Activated T-helper 9 cell treated with anti-CD3 and anti-CD28 coated beads, Interleukin-2, amount 50 U/mL, for 16 hours (primary cell): ENCODE data around the gene DMD.
"Not testable (repeated sequence)": the region's sequence is repeated elsewhere in the genome, so short reads cannot be mapped to it uniquely, and the experiment has no call there.

Experiments used
- DNase-seq: peaks from one replicate; pipeline ENCODE4 v3.0.0-alpha.2; 2020; ENCODE audit warnings: low read depth

Gene DMD

DNA sequence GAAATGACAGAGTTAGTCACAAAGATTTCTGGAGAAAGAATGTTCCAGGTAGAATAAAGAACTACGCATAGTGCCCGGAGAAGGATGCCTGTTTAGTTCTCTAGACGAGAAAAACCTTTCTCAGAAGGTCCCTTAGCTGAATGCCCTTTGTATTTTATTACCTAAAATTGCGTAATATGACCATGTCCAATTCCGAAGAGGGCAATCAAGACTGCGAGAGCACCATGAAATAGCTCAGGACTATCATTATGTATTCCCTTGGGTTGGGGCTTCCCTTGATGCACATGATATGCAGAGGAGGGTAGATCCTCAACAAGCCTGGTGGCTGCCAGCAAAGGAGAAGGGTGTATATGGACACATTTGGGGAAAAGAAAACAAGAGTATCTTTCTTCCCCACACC is 1781.4 kb downstream of the DMD start:
- DNase-seq: no peak

DNA sequence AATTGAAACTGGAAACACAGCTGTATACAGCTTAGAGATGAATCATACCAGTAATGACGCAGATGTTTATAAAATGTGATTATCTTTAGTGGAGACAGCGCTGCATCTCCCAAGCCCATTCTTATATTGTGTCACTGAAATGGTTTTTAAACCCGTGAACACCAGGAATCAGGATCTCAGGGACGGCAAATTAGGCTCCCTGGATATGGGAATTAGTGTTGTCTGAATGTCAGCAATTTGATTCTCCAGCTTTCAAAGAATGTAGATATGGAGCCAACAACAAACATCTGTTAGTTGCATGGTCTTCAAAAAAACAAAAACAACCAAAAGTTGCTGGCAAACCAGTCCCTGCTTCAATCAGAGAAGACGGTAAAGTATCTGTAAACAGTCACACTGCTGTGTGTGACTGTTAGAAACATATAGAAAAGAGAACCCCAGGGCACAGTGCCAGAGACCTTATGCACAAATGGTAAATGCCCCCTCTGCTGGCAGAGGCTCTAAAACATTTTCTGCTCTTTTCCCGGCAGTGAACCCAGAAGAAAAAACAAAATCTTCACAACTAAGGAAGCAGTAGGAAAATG is 1787.7 kb downstream of the DMD start:
- no peak for DNase-seq

GRCh38 chrX:31421441-31421840 is 1789.9 kb downstream of the DMD start:
- no peak for DNase-seq

- DNase-seq: no peak
Measured at GRCh38 chrX:31420711-31421151, 1790.6 kb downstream of the DMD start.

DNA sequence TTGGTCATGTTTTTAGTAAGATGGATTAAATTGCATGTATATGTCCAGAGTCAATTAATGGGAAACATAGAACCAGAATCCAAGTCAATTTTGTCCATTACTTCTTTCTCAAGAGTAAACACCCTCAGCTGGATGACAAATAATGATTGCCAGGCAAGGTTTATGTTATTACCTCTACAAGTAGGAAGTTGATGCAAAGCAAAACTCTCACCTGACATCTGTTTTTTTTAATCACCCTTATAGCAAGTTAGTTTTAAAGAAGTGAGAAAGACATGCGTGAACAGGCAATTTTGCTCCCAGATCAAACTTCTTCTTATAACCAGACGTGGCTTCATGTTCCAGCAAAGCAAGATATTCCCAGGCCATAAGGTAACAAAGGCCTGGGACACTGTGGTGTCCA is 1791.0 kb downstream of the DMD start:
- no peak for DNase-seq

DNA sequence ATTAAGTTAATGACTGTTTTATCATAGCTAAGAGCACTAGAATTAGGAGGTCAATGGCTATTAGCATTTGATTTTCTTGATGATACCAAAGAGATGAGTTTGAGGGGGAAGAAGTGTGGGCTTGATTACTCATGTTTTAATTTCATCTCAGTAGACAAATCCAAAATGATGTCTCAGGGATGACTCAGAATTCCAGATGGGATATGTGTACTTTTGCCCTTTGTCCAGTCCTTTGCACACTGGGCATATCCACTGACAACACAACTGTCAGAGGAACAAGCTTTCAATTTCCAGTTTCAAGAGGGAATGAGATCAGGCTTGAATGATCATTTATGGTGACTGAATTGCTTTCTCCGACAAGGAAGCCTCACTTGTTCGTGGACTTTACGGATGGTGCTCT is 1814.2 kb downstream of the DMD start:
- DNase-seq: no peak

- no peak for DNase-seq
Measured at GRCh38 chrX:31392513-31392912, 1818.8 kb downstream of the DMD start.

DNA sequence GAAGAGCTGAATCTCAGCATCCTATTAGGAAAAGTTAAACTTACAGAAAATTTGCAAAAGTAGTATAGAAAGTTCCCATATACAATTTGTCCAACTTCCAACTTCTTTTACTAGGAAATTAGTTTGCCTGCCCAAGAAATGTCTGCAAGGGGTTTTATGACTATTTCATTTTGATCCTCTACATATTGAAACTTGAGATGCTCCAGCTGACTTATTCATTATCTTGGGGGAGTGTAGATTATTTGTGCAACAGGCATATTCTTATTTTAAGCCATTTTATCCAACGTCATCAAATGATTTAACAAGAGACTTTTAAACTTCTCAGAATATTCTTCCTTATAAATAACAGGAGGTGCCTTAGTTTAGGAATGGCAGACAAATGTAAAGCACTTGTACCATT is 1822.4 kb downstream of the DMD start:
- DNase-seq: no peak

GRCh38 chrX:31384471-31384870 is 1826.9 kb downstream of the DMD start:
- no peak for DNase-seq

GRCh38 chrX:31383991-31384390 is 1827.4 kb downstream of the DMD start:
- DNase-seq: no peak

GRCh38 chrX:31378973-31379372 is 1832.4 kb downstream of the DMD start:
- DNase-seq: not testable (repeated sequence)

DNA sequence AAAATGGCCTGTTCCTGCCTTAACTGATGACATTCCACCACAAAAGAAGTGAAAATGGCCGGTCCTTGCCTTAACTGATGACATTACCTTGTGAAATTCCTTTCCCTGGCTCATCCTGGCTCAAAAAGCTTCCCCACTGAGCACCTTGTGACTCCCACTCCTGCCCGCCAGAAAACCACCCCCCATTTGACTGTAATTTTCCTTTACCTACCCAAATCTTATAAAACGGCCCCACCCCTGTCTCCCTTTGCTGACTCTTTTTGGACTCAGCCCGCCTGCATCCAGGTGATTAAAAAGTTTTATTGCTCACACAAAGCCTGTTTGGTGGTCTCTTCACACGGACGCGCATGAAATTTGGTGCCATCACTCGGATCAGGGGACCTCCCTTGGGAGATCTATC is 1833.5 kb downstream of the DMD start:
- DNase-seq: not testable (repeated sequence)

DNA sequence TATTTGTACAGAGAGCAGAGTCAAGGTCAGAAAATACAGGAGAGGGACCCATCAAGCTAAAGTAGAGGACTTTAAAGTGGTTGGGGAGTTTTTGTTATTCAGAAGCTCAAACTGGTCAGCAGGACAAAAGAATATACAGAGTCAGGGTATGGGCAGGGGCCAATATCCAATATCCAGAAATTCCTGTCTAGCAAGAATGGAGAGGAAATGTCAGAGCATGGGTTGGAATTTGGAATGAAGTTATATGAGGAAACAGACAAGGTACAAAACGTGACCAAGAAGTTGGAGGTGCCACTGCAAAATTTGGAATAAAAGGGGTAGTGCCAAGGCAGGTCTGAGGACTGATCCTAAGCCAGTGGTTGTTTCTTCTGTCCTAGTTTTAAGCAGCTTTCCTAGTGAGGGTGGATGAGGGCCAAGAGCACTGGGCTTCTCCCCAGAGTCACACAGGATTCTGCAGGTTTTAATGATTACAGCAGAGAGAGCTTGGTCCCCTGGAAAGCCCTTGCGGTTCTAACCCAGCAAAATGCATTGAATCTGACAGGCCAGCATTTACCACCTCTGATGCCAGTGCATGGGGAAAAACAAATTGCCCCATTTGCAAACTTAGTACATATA is 1834.8 kb downstream of the DMD start:
- no peak for DNase-seq

GRCh38 chrX:31374786-31375185 is 1836.6 kb downstream of the DMD start:
- no peak for DNase-seq

- no peak for DNase-seq
Measured at GRCh38 chrX:31371956-31372355, 1839.4 kb downstream of the DMD start.

DNA sequence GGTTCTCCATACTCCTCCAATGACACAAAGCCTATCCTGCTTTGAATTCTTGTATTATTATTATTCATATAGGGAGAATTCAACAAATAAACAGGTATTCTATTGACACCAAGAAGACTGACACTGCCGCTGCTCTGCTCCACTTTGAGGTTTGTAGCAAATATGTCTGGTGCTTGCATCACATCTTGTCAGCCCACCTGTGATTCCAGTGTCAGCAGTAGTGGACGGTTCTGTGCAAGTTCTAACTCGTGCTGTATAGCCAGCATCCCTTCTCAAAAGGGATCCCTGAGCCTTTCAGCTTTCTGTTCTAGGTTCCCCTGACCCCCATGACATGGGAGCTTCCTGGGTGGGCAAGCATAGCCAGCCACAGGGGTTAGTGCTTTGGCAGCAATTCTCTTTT is 1843.5 kb downstream of the DMD start:
- no peak for DNase-seq

DNA sequence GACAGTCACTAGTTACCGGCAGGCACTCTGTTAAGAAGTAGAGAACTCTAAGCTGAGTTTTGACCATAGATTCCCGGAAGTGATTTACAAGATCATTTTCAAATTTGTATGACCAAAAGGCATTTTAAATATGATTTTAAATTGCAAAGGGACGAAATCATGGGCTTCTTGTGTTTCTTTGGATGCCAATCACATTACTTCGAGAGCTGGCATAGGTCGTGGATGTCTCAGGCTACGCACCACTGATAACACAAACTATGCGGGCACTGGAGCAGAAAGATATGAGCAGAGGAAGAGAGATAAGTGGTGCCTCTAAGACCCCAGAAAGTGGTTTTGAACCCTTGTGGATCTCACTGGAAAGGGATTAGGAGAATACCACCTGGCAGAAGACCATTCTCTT is 1845.3 kb downstream of the DMD start:
- DNase-seq: no peak

DNA sequence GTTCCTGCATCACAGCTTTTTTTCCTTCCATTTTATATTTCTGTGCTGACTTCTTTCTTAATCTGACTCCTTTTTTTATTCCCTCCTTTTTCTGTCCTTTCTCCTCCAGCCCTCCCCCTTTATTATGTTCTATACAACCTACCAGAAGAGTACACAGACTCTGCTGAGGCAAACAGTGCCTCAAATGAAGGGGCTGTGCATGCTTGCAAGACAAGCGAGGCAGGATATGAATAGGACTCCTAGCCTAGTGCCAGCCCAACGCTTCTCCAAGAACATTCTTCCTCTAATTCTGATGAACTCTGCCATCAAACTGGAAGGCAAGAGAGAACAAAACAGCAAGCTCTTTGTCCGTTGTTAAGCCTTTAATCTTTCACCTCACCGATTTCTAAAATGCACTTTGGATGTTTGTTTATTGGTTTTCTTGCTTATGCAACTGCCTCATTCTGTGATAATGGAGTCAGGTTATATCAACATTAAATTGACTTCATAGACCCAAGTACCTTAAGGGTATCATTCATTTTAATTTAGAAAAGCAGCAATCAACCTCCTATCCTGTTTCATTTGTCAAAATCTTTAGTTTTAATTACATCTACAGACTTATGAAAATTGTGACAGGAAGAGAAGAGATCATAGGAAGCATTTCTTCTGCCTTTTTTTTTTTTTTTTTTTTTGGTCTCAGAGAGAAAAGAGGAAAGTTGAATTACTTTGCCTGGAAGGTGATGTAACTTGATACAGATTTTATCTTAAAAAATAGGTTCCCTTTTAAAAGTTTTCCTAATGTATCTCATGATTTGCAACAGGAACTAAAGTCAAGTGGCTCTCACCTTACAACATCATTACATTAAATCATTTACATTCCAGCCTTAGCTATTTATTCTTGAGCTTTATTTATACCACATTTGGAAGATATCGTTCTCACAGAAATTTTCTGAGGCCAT is 1854.8 kb downstream of the DMD start:
- DNase-seq: no peak

DNA sequence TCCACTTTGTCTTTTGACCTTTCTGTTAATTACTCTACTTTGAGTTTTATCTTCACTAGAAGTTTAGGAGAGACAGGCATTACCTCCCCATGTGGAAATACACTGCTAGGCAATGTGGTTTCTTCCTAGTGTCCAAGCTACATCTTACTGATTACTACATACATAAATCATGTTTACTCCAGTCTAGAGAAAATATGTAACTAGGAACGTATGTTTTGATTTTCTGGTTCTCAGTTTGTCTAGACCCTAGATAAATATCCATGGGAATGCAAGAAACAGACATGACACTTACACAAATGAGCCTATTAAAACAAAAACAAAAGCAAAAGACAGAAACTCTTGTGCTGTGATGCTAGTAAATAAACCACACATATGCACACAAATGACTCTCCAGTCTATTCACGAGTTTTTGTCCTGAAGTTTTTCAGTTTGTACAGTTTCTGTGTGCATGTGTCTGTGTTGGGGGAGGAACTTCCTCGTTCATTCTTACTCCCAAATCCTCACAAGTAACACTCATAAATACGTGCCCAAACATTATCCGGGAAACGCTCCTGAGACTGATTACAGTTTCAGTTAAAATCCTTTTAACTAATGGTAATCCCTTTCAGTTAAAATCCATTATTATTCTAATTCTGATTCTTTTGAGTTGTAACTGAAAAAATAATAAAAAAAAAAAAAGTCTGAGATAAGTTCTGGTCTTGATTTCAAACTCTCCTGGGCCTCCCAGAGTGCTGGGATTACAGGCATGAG is 1856.0 kb downstream of the DMD start:
- no peak for DNase-seq

DNA sequence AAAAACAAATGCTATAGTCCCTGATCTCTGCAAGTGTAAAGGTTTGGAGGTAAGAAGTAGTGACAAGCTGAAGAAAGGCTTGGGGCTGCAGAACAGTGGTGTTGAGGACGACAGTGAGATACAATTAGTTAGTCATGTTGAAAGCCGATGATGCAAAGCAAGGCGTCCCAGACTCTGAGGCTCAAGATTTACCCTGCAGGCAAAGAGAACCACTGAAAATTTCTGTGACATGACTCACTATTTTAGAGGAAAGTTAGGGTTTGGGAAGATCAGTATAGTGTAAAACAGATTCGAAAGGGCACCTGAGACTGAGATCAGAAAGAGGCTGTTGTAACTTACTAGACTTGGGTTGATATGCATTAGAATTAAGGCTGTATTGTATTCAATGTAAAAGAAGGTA is 1858.3 kb downstream of the DMD start:
- no peak for DNase-seq

DNA sequence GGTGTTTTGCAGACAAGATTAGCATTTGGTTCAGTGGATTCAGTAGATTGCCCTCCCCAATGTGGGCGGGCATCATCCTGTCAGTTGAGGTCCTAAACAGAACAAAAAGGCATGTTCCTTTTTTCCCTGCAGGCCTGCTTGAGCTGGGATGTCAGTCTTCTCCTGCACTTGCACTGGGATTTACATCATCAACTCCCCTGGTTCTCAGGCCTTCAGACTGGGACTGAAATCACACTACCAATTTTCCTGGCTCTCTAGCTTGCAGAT is 1860.6 kb downstream of the DMD start:
- no peak for DNase-seq

GRCh38 chrX:31349515-31349914 is 1861.8 kb downstream of the DMD start:
- DNase-seq: no peak

- no peak for DNase-seq
Measured at GRCh38 chrX:31340587-31340986, 1870.8 kb downstream of the DMD start.
